Endothelial cell (in vitro differentiated cells): ENCODE results near the gene LGALS7B. TPM values are rescaled to one million over a fixed set of nuclear protein-coding genes. Genes with fewer than 3 reads are reported as not detected.

Experiments
- DNase-seq: peaks from one replicate; pipeline ENCODE4 v3.0.0; 2021; ENCODE audit warnings: low spot score
- H3K27ac Mint-ChIP-seq: one replicate; pipeline ENCODE4 v1.8.0; 2021; ENCODE audit warnings: mixed read lengths, inconsistent platforms; ENCODE audit not compliant: unreplicated experiment
- H3K27me3 Mint-ChIP-seq: one replicate; pipeline ENCODE4 v1.8.0; 2021; ENCODE audit warnings: mild to moderate bottlenecking, moderate library complexity, mixed read lengths, inconsistent platforms; ENCODE audit not compliant: unreplicated experiment
- H3K36me3 Mint-ChIP-seq: one replicate; pipeline ENCODE4 v1.8.0; 2021; ENCODE audit warnings: mild to moderate bottlenecking, low read depth, mixed read lengths, inconsistent platforms; ENCODE audit not compliant: unreplicated experiment
- H3K4me1 Mint-ChIP-seq: one replicate; pipeline ENCODE4 v1.8.0; 2021; ENCODE audit warnings: mild to moderate bottlenecking, mixed read lengths, inconsistent platforms; ENCODE audit not compliant: unreplicated experiment
- H3K4me3 Mint-ChIP-seq: one replicate; pipeline ENCODE4 v1.8.0; 2021; ENCODE audit warnings: mild to moderate bottlenecking, mixed read lengths, inconsistent platforms; ENCODE audit not compliant: unreplicated experiment
- H3K9me3 Mint-ChIP-seq: one replicate; pipeline ENCODE4 v1.8.0; 2021; ENCODE audit warnings: mixed read lengths, inconsistent platforms; ENCODE audit not compliant: unreplicated experiment
- CTCF ChIP-seq: fragments of 200-600 bp; sonication (generic); IDR thresholded peaks from one replicate; pipeline ENCODE4 v1.5.0; 2021; ENCODE audit warnings: antibody characterized with exemption; ENCODE audit not compliant: unreplicated experiment
- total RNA-seq: library from RNA; stranded (reverse); fragmentation: NEBNext Ultra II Directional; extraction: Animal tissue kit (Norgen Biotek cat#: 25700); gene quantifications from one replicate; pipeline ENCODE4 v1.2.1, GENCODE V29; 2021; ENCODE audit not compliant: unreplicated experiment

The LGALS7B gene
- total RNA-seq, 1 donor from 2014 or later = 18.8 TPM

GRCh38 chr19:38838986-38839761 lies 50.2 kb downstream of the LGALS7B start:
- Mint-ChIP-seq H3K4me3 (peak overlapping the region; percentile 66), H3K27ac (no peak overlapping the region), H3K4me1 (no peaks in the 10 kb centered on the region), H3K9me3 (no peaks in the 10 kb centered on the region), H3K27me3 (peaks cover 3% of the 10 kb centered on the region), H3K36me3 (peaks cover 61% of the 10 kb centered on the region)
- DNase-seq = no peak
- no peak for TF ChIP-seq CTCF

- TF ChIP-seq CTCF = no peak
- Mint-ChIP-seq H3K27me3 (peaks cover 3% of the 10 kb centered on the region), H3K27ac (peak overlapping the region; percentile 52), H3K36me3 (peaks cover 66% of the 10 kb centered on the region), H3K9me3 (no peaks in the 10 kb centered on the region), H3K4me1 (no peaks in the 10 kb centered on the region), H3K4me3 (no peak overlapping the region)
- no peak for DNase-seq
Measured at GRCh38 chr19:38839816-38840582, 51.0 kb downstream of the LGALS7B start.

- Mint-ChIP-seq H3K4me1 (no peaks in the 10 kb centered on the region), H3K4me3 (no peak overlapping the region), H3K27ac (no peak overlapping the region), H3K27me3 (peaks cover 3% of the 10 kb centered on the region), H3K9me3 (no peaks in the 10 kb centered on the region), H3K36me3 (peaks cover 70% of the 10 kb centered on the region)
- DNase-seq = no peak
- TF ChIP-seq CTCF = no peak
Measured at GRCh38 chr19:38840583-38840968, 51.6 kb downstream of the LGALS7B start.

Other genes with a start within 250 kb of the LGALS7B start
- 7.5 TPM for gene MAP4K1, start 171.2 kb upstream of the LGALS7B start, total RNA-seq
- gene EIF3K, start 170.0 kb upstream of the LGALS7B start, total RNA-seq = 469 TPM
- 744 TPM for gene ACTN4, start 141.6 kb upstream of the LGALS7B start, total RNA-seq
- 2.9 TPM for gene CAPN12, start 44.7 kb upstream of the LGALS7B start, total RNA-seq
- gene LGALS7, start 15.7 kb upstream of the LGALS7B start, total RNA-seq = 3.6 TPM
- gene LGALS4, start 23.7 kb downstream of the LGALS7B start, total RNA-seq = 0.46 TPM
- 101 TPM for gene ECH1, start 42.6 kb downstream of the LGALS7B start, total RNA-seq
- 343 TPM for gene HNRNPL, start 60.8 kb downstream of the LGALS7B start, total RNA-seq
- 5.6 TPM for gene RINL, start 89.1 kb downstream of the LGALS7B start, total RNA-seq
- gene SIRT2, start 110.4 kb downstream of the LGALS7B start, total RNA-seq = 45.9 TPM
- gene NFKBIB, start 110.8 kb downstream of the LGALS7B start, total RNA-seq = 16.9 TPM
- gene CCER2, start 123.0 kb downstream of the LGALS7B start, total RNA-seq = 0.87 TPM
- 36.7 TPM for gene SARS2, start 141.6 kb downstream of the LGALS7B start, total RNA-seq
- 32.0 TPM for gene MRPS12, start 141.7 kb downstream of the LGALS7B start, total RNA-seq
- gene FBXO17, start 186.5 kb downstream of the LGALS7B start, total RNA-seq = 16.0 TPM
- 4.0 TPM for gene FBXO27, start 243.3 kb downstream of the LGALS7B start, total RNA-seq